Measurements from ENCODE around the gene UGT1A8.

Gene UGT1A8

DNA sequence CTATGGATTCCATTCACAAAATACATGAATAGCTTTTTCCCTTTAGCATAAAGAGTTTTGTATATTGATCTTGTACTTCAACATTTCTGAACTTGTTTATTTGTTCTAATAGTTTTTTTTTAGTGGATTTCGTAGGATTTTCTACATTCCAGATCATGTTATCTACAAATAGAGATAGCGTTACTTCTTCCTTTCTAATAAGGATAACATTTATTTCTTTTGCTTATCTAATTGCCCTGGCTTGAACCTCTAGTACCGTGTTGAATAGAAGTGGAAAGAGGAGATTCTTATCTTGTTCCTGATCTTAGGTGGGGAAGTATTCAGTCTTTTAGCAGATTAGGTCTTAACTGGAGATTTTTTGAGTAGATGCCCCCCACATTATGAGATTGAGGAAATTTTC, 84.8 kb downstream of the UGT1A8 start:
- no peak overlapping the region for H3K9ac ChIP-seq (ENCODE audit: low read length)
- no peaks in the 10 kb centered on the region for H3K9me2 ChIP-seq (replicated peaks; ENCODE audit: insufficient read depth, low read length)
- H3K27ac ChIP-seq (ENCODE audit: low read depth, low read length): no peak overlapping the region
- H2AFZ ChIP-seq (ENCODE audit: low read depth, low read length, severe bottlenecking): no peak overlapping the region
- H3K4me3 ChIP-seq (ENCODE audit: insufficient read depth, low read length, poor library complexity, severe bottlenecking): no peak overlapping the region
- TF ChIP-seq EZH2phosphoT487 (conservative IDR thresholded peaks at IDR 0.05; ENCODE audit: low read length) (no peak), CTCF (IDR thresholded peaks at IDR 0.05; ENCODE audit: insufficient read depth, low read length, poor library complexity, severe bottlenecking) (no peak)
- no peak overlapping the region for H3K4me2 ChIP-seq (ENCODE audit: low read depth, low read length, poor library complexity, severe bottlenecking)
- no peaks in the 10 kb centered on the region for H3K27me3 ChIP-seq (ENCODE audit: low read length)
- no peaks in the 10 kb centered on the region for H3K36me3 ChIP-seq (ENCODE audit: low read length)
- H3K79me2 ChIP-seq (ENCODE audit: insufficient read depth, low read length): no peaks in the 10 kb centered on the region
- no peaks in the 10 kb centered on the region for H3F3A ChIP-seq (ENCODE audit: insufficient read depth)
- H4K20me1 ChIP-seq (ENCODE audit: low read depth, low read length): no peaks in the 10 kb centered on the region
- H3K9me3 ChIP-seq (ENCODE audit: insufficient read depth, low read length): no peaks in the 10 kb centered on the region

GRCh38 chr2:233705911-233706506, 88.6 kb downstream of the UGT1A8 start:
- Histone ChIP-seq H3K79me2 (ENCODE audit: insufficient read depth, low read length) (no peaks in the 10 kb centered on the region), H3K27ac (ENCODE audit: low read depth, low read length) (no peak overlapping the region), H3K27me3 (ENCODE audit: low read length) (no peaks in the 10 kb centered on the region), H3K9me3 (ENCODE audit: insufficient read depth, low read length) (no peaks in the 10 kb centered on the region), H2AFZ (ENCODE audit: low read depth, low read length, severe bottlenecking) (no peak overlapping the region), H3K9me2 (replicated peaks; ENCODE audit: insufficient read depth, low read length) (no peaks in the 10 kb centered on the region), H3K36me3 (ENCODE audit: low read length) (no peaks in the 10 kb centered on the region), H3K4me3 (ENCODE audit: insufficient read depth, low read length, poor library complexity, severe bottlenecking) (no peak overlapping the region), H3F3A (ENCODE audit: insufficient read depth) (no peaks in the 10 kb centered on the region), H3K9ac (ENCODE audit: low read length) (no peak overlapping the region), H4K20me1 (ENCODE audit: low read depth, low read length) (no peaks in the 10 kb centered on the region), H3K4me2 (ENCODE audit: low read depth, low read length, poor library complexity, severe bottlenecking) (no peak overlapping the region)
- TF ChIP-seq EZH2phosphoT487 (conservative IDR thresholded peaks at IDR 0.05; ENCODE audit: low read length) (no peak), CTCF (IDR thresholded peaks at IDR 0.05; ENCODE audit: insufficient read depth, low read length, poor library complexity, severe bottlenecking) (no peak)

DNA sequence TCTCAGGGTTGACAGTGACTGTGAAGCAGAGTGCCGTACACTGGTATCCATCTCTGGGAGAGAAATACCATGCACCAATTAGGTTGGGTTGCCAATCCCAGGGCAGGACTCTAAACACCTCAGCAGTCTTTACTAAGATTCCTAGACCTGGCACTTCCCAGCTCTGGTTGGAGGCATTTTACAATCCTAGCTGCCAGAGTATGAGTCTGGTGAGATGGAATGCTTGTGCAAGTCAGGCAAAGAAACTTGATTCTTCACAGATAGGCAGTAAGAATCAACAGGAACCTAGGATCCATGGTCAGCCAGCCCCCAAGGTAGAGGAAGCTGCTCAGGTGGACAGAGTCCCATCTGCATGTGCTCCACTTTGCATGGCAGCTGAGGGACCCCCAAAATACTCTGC, 89.3 kb downstream of the UGT1A8 start:
- Histone ChIP-seq H2AFZ (ENCODE audit: low read depth, low read length, severe bottlenecking) (no peak overlapping the region), H3K9me3 (ENCODE audit: insufficient read depth, low read length) (no peaks in the 10 kb centered on the region), H3K27ac (ENCODE audit: low read depth, low read length) (no peak overlapping the region), H3K4me3 (ENCODE audit: insufficient read depth, low read length, poor library complexity, severe bottlenecking) (no peak overlapping the region), H3K9ac (ENCODE audit: low read length) (no peak overlapping the region), H3K27me3 (ENCODE audit: low read length) (no peaks in the 10 kb centered on the region), H3K79me2 (ENCODE audit: insufficient read depth, low read length) (no peaks in the 10 kb centered on the region), H3F3A (ENCODE audit: insufficient read depth) (no peaks in the 10 kb centered on the region), H3K9me2 (replicated peaks; ENCODE audit: insufficient read depth, low read length) (no peaks in the 10 kb centered on the region), H4K20me1 (ENCODE audit: low read depth, low read length) (no peaks in the 10 kb centered on the region), H3K4me2 (ENCODE audit: low read depth, low read length, poor library complexity, severe bottlenecking) (no peak overlapping the region), H3K36me3 (ENCODE audit: low read length) (no peaks in the 10 kb centered on the region)
- TF ChIP-seq EZH2phosphoT487 (conservative IDR thresholded peaks at IDR 0.05; ENCODE audit: low read length): no peak
- TF ChIP-seq CTCF (IDR thresholded peaks at IDR 0.05; ENCODE audit: insufficient read depth, low read length, poor library complexity, severe bottlenecking): no peak

Measured in SU-DHL-6 (cell line).